KOPT-K1 (cell line): Measurements from ENCODE around the gene MIB2.

ENCODE experiments used
- H3K27ac ChIP-seq: fragments of 200-600 bp; sonication (generic); 2 replicates; pipeline ENCODE4 v1.5.1; 2016; ENCODE audit warnings: antibody characterized with exemption, mild to moderate bottlenecking, low read depth, low read length; ENCODE audit not compliant: poor library complexity, severe bottlenecking
- H3K36me3 ChIP-seq: fragments of 200-600 bp; sonication (generic); 2 replicates; pipeline ENCODE4 v1.5.1; 2017; ENCODE audit warnings: antibody characterized with exemption, mild to moderate bottlenecking, low read length, moderate library complexity; ENCODE audit not compliant: insufficient read depth
- H3K9me3 ChIP-seq: fragments of 200-600 bp; sonication (generic); 2 replicates; pipeline ENCODE4 v1.5.1; 2017; ENCODE audit warnings: antibody characterized with exemption, low read length, mild to moderate bottlenecking; ENCODE audit not compliant: insufficient read depth, poor library complexity, severe bottlenecking

MIB2 gene

DNA sequence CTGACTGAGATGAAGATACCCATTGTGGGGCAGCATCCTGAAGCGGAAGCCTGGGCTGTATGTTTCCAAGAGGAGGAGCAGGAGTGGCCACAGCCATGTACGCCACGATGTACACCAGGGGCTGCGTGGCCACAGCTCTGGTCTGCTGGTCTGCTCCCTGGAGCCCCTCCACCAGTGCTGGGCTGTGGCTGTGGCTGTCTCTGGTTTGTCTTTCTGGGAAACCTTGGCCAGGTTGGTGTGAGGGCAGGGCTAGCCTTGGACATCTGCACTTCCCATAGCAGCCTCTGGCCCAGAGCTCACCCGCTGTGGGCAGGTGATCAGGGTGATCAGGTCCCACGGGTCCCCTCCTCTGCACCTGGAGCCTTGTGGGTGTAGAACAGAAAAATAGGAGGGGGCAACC is 2.6 kb downstream of the MIB2 start:
- H3K9me3 ChIP-seq, result no peaks in the 10 kb centered on the region
- H3K27ac ChIP-seq, result no peak overlapping the region
- H3K36me3 ChIP-seq, result peaks cover 11% of the 10 kb centered on the region; the same call in 1 of the 2 replicates

DNA sequence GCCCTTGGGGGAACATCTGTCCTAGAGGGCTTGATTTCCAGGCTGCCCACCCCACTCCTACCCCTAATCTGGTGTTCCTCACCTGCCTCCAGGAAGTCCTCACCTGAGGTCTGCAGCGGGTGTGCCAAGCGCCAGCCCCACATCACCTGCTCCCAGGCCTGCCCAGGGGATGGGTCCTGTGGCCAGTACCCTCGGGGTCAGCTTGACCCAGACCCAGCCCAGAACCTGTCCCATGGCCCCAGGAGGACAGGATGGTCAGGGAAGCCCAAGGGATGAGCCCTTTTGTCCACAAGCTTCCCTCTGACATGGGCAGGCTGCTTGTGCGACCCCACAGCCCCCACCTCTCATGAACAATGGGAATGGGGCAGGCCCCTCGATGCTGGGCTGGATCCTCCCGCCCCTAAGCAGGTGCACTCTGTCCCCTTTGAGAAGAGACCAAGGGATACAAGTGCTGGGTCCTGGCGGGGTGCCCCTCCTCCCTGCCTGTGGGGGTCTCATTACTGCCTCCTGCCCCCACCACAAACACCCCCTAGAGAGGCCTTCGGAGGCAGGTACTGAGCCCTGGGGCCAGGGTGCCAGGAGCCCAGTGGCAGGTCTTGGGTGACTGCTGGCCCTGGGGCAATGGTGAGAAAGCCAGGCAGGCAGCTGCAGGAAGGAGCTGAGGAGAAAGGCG is 3.2 kb downstream of the MIB2 start:
- Histone ChIP-seq H3K9me3 (no peaks in the 10 kb centered on the region), H3K36me3 (peaks cover 11% of the 10 kb centered on the region; the same call in 1 of the 2 replicates), H3K27ac (no peak overlapping the region)

DNA sequence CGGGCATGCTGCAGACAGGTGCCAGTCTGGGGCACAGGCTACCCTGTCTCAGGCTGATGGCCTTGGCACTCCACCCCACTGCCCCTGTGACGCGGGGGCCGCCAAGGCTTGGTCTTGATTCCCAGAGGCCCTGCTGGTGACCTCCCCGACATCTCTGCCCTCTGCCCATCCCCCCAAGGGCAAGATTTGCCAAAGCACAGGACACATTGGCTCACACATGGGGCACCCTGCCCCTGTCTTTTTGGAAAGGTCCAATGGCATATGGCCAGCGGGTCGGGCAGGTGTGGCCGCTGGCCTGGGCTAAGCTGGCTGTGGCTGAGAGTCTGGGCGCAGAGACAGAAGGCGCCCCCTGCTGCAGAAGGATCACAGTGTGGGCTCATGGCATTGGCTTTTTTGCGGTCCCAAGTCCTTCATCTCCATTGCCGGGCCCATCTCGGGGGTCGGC is 4.6 kb downstream of the MIB2 start:
- Histone ChIP-seq H3K36me3 (peaks cover 11% of the 10 kb centered on the region; the same call in 1 of the 2 replicates), H3K27ac (no peak overlapping the region), H3K9me3 (no peaks in the 10 kb centered on the region)

DNA sequence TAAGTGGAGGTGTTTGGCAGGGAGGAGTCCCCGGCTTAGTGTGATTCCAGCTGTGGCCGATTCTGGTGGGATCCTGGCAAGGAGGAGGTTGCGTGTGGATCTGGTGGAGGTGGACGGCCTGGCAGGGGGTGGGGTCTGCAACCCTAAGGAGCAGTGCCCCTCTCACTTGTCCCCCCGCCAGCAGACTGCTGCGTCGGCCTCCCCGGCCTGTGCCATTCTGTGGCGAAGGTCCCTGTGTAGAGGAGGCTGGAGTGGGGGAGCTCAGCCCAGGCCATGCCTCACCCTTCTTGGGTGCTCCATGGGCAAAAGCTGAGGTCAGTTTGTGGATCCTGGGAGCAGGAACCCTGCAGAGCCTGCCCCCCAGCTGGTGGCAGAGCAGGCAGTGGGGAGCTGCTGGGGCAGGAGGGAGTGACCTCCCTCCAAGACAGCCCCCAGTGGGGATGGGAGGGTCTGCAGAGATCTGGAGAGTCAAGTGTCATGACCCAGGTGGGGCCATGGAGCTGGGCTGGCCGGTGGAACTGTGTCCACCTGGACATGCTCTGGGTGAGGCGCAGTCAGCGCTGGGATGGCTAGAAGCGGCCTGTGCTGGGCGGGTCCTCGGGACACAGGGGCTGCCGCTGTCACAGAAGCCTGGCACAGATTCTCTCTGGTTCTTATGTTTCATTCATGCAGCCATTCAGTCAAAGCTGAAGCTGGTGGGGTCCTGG is 5.3 kb downstream of the MIB2 start:
- Histone ChIP-seq H3K36me3 (peaks cover 11% of the 10 kb centered on the region; the same call in 1 of the 2 replicates), H3K27ac (no peak overlapping the region), H3K9me3 (no peaks in the 10 kb centered on the region)

DNA sequence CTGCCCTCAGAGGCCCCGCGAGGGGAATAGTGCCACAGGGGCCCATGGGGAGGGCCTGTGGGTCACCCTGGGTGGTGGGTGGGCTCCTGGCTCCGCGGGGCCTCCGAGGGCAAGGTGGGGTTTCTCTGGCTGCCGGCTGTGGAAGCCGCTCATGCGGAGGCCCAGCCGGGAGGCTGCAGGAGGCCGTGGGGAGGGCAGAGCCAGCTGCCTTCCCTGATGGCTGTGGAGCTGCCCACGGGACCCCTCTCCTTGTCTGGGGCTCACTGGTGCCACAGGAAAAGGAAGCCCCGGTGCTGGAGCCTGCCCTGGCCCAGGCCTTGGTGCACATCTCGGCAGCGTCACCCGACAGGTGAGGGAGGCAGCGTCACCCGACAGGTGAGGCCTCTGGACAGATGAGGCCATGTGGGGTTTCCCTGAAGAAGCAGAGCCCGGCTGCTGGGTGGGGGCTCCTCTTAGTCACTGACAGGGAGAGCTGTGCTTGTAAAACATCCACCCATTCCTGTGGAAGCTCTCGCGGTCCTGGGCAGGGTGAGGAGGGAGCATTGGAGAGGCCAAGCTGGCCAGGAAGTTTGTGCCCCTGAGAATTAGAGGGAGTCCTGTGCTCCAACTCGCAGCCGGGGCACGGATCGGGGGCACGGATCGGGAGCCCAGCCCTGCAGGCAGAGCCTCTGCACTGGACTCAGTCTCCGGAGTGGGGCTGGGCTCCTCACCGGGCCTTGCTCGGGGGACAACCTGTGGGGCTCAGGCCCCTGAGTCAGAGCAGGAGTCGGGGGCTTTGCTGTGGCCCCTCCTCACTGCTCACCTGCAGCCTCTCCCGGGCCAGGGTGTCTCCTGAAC is 6.1 kb downstream of the MIB2 start:
- no peaks in the 10 kb centered on the region for H3K9me3 ChIP-seq
- no peak overlapping the region for H3K27ac ChIP-seq
- H3K36me3 ChIP-seq, result peaks cover 11% of the 10 kb centered on the region; the same call in 1 of the 2 replicates

DNA sequence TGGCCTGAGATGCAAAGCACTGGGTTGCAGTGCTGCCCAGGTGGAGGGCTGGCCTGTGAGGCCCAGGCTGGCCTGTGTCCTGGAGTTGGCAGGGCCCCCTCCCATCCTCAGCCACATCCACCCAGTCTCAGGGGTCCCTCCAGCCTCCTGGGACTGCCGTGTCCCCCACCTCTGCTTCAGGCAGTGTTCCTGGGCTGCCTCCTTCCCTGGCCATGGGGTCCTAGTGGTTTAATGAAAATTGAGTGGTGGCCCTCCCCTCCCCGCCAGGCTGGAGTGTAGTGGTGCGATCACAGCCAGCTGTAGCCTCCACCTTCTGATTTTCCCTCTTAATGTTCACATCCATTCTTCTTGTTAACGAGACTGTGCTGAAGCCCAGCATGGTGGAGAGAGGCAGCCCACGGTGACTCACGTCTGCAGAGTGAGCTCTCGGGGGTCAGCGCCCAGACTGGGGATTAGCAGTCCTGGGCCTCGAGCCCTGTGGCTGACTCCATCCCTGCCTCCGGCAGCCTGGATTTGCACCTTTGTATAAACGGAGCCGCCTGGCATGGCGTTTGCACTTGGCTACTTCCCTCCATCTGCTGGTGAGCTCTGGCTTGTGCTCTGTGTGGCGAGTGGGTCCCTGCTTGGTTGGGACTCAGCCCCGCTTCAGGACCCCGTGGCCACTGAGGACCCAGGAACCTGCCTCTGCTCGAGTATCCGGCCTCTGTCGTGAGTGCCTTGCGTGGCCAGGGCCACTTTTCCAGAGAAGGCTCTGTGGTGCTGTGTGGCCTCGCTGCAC is 6.9 kb downstream of the MIB2 start:
- Histone ChIP-seq H3K27ac (no peak overlapping the region), H3K9me3 (no peaks in the 10 kb centered on the region), H3K36me3 (peaks cover 11% of the 10 kb centered on the region; the same call in 1 of the 2 replicates)

DNA sequence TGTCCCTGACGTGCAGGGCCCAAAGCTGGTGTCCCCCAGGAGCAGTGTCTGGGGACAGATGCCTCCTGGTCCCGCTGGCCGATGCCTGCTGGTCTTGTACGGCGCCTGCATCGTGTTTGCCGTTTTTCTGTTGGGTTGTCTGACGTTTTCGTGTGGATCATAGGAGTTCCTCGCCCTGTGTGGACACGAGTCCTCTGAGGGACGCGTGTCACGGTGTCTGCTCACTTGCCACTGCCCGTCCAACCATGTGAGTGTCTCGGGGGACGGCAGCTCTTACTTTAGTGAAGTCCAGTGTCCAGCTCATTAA is 7.4 kb downstream of the MIB2 start:
- Histone ChIP-seq H3K9me3 (no peaks in the 10 kb centered on the region), H3K36me3 (peaks cover 9% of the 10 kb centered on the region; the same call in 1 of the 2 replicates)

DNA sequence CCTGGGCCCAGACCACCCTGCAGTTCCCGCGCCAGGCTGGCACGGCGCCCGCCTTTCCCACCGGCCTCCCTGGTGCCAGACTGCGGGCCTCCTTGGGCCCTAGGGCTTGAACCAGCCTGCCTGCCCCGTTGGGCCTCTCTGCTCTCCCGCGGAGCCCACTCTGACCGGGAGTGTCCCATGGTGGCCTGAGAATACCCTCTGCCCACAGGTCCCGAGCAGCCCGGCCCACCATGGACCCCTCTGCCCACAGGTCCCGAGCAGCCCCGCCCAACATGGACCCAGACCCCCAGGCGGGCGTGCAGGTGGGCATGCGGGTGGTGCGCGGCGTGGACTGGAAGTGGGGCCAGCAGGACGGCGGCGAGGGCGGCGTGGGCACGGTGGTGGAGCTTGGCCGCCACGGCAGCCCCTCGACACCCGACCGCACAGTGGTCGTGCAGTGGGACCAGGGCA is 7.9 kb downstream of the MIB2 start:
- Histone ChIP-seq H3K9me3 (no peaks in the 10 kb centered on the region), H3K36me3 (0 out of 2 replicates have a peak, but pooled peaks cover 5% of the 10 kb centered on the region), H3K27ac (no peak overlapping the region)

More for the DNA sequence above, 7.4 kb downstream of the MIB2 start:
- H3K27ac ChIP-seq, result no peak overlapping the region

DNA sequence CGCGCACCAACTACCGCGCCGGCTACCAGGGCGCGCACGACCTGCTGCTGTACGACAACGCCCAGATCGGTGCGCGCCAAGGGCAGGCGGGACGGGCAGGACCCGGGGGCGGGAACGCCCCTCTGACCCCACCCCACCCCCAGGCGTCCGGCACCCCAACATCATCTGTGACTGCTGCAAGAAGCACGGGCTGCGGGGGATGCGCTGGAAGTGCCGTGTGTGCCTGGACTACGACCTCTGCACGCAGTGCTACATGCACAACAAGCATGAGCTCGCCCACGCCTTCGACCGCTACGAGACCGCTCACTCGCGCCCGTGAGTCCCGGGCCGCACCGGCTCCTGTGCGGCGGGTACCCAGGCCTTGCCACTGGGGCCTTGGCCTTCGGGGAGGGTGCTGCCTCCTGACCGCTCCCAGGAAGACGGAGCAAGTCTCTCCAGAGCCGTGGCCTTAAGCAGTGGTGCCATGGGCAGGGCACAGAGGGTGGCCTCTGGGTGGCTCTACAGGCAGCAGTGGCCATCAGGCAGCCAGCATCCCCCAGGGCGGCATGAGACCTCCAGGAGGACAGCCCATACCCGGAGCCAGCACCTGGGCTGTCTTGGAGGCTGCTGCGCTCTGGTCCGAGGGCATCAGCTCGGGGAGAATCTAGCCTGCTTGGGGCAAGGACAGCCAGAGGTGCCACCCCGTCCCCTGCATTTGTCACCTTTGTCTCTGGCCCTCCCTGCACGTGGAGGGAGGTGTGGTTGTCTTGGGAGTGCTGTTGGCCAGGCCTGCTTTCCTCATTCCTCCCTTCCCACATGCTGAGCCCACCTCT is 8.5 kb downstream of the MIB2 start:
- Histone ChIP-seq H3K27ac (no peak overlapping the region), H3K9me3 (no peaks in the 10 kb centered on the region), H3K36me3 (no peaks in the 10 kb centered on the region)

DNA sequence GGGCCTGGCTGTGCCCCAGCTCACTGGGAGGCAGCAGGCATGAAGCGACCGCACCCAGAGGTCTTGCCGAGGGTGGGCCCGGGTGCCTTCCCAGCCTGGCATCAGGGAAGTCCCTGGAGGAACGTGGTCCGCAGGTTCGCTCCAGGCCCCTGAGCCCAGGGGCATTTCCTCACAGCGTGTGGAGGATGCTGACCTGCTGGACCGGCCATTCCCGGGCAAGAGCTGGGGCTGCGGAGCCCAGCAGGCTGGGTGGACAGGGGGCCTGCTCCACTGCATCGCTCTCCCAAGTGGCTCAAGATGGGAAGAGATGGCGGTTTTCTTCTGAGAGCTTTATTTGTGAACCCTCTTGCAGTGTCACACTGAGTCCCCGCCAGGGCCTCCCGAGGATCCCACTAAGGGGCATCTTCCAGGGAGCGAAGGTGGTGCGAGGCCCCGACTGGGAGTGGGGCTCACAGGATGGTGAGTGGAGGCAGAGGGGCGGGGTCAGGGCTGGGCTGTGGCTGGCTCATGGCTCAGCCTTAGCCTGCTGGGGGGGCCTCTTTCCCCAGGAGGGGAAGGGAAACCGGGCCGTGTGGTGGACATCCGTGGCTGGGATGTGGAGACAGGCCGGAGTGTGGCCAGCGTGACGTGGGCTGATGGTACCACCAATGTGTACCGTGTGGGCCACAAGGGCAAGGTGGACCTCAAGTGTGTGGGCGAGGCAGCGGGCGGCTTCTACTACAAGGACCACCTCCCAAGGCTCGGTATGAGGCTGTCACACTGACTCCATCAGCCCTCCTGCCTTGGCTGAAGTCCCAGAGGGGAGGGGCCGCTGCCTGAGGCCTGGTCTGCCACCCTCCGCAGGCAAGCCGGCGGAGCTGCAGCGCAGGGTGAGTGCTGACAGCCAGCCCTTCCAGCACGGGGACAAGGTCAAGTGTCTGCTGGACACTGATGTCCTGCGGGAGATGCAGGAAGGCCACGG is 9.4 kb downstream of the MIB2 start:
- H3K36me3 ChIP-seq, result no peaks in the 10 kb centered on the region
- H3K9me3 ChIP-seq, result no peaks in the 10 kb centered on the region
- H3K27ac ChIP-seq, result no peak overlapping the region

DNA sequence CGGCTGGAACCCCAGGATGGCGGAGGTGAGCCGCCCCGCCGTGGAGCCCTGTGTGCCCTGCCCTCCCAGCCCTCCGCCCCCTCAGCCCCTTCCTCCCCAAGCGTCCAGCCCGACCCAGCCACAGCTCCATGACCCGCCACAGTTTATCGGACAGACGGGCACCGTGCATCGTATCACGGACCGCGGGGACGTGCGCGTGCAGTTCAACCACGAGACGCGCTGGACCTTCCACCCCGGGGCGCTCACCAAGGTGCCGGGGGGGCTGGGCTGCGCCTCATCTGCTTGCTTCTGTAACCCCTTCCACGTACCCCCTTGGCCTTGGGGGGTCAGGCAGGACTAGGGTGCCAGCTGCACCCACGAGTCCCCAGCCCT is 10.1 kb downstream of the MIB2 start:
- Histone ChIP-seq H3K36me3 (no peaks in the 10 kb centered on the region), H3K9me3 (no peaks in the 10 kb centered on the region), H3K27ac (no peak overlapping the region)

DNA sequence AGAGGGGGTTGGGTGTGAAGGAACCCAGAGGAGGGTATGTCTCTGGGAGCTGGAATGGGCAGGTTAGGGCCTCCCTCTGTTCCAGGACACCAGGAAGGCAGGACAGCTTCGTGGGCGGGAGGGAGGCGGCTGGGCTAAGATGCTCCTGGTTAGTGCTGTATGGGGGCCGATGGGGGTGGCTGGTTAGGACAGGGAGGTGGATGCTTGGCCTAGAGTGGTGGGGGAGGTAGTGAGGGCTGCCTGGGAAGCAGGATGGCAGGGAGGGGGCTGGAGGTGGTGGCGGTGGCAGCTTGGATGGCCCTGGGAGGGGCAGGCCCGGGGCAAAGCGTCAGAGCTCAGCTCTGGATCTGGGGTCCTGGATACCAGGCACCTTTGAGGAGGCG is 10.5 kb downstream of the MIB2 start:
- no peaks in the 10 kb centered on the region for H3K36me3 ChIP-seq
- H3K27ac ChIP-seq, result no peak overlapping the region
- no peaks in the 10 kb centered on the region for H3K9me3 ChIP-seq
